ENCODE data around the gene SLC20A1. TPM values are rescaled to one million over a fixed set of nuclear protein-coding genes. Genes with fewer than 3 reads are reported as not detected.

SLC20A1 gene
- total and polyA plus RNA-seq, 2 of the 4 experiments (the other 2 are of a cell fraction): 93.6 to 94.1 TPM

GRCh38 chr2:112648081-112648480 lies 2.3 kb downstream of the SLC20A1 start:
- Histone ChIP-seq H3K27me3 (ENCODE audit: control insufficient read depth, insufficient read depth, low read length) (no peaks in the 10 kb centered on the region), H3K4me3 (ENCODE audit: insufficient read depth, low read depth, low read length) (no peak overlapping the region), H3K4me2 (ENCODE audit: low read depth, low read length) (no peak overlapping the region; the same call in 1 of the 2 replicates), H3K4me1 (ENCODE audit: control insufficient read depth, insufficient read depth, low read length) (peaks cover 4% of the 10 kb centered on the region; the same call in 1 of the 2 replicates), H3K9ac (ENCODE audit: low read depth, low read length) (no peak overlapping the region), H3K23ac (ENCODE audit: low read depth, low read length) (no peak overlapping the region), H3K14ac (replicated peaks; ENCODE audit: low read depth, low read length) (no peak overlapping the region), H3K79me1 (ENCODE audit: low read depth in 1 of 2, low read length in 2 of 2) (peaks cover 29 to 79% of the 10 kb centered on the region in 2 experiments), H3K56ac (ENCODE audit: extremely low read depth, insufficient read depth, low read length) (no peak overlapping the region), H2BK5ac (ENCODE audit: low read depth, low read length, poor library complexity, severe bottlenecking) (no peak overlapping the region), H2BK15ac (ENCODE audit: low read depth, low read length) (no peak overlapping the region), H3K27ac (ENCODE audit: insufficient read depth, low read length) (no peak overlapping the region), H4K20me1 (ENCODE audit: insufficient read depth, low read length) (peaks cover 49% of the 10 kb centered on the region), H2AFZ (replicated peaks; ENCODE audit: low read length, poor library complexity) (no peak overlapping the region), H3K9me1 (ENCODE audit: insufficient read depth, low read length) (peaks cover 17% of the 10 kb centered on the region), H4K5ac (ENCODE audit: low read depth, low read length) (no peak overlapping the region), H4K91ac (ENCODE audit: insufficient read depth, low read depth, low read length) (no peak overlapping the region), H3K9me3 (ENCODE audit: control insufficient read depth, insufficient read depth, low read length) (no peaks in the 10 kb centered on the region), H2AK9ac (replicated peaks; ENCODE audit: low read depth, low read length, poor library complexity) (no peak overlapping the region), H2BK120ac (ENCODE audit: low read depth, low read length) (no peak overlapping the region), H3K4ac (ENCODE audit: low read depth, low read length) (no peak overlapping the region), H3K18ac (ENCODE audit: low read depth, low read length) (no peak overlapping the region), H4K8ac (ENCODE audit: low read depth in 2 of 2, low read length in 2 of 2) (no peak overlapping the region), H2BK20ac (ENCODE audit: low read depth, low read length) (no peak overlapping the region), H3K36me3 (ENCODE audit: control insufficient read depth, insufficient read depth, low read length) (peaks cover 25% of the 10 kb centered on the region), H2AK5ac (ENCODE audit: low read depth, low read length) (no peak overlapping the region)
- ATAC-seq (ENCODE audit: low read depth) (no peak), DNase-seq (no peak)
- WGBS, 2 experiments (ENCODE audit: extremely low coverage in 2 of 2, insufficient read length in 1 of 2): no CpG with 5 or more reads among the region's 2 CpGs
- CTCF ChIA-PET: interaction anchor here (0.7 to 1.8 kb wide), 3 partner anchors 18 to 79 kb away, joined by 4 read pairs; no protein-coding TSS in a partner anchor
- dilution Hi-C loops (cut with HindIII; ENCODE audit: low sequenced_read_pairs, unreplicated experiment): no loop called here
- in situ Hi-C loops (cut with MboI; ENCODE audit: low sequenced_read_pairs): no loop called here
- no TSS peak for BruUV-seq (replicated peaks)
- POLR2A ChIA-PET (ENCODE audit: unreplicated experiment): interaction anchor here (1.3 kb wide), 1 partner anchor 21 kb away, joined by 3 read pairs; no protein-coding TSS in a partner anchor
- TF ChIP-seq CHD1 (IDR thresholded peaks at IDR 0.05; ENCODE audit: low read depth, low read length) (no peak), MAZ (IDR thresholded peaks at IDR 0.05; ENCODE audit: borderline replicate concordance, low read depth, low read length) (no peak), MAFK (IDR thresholded peaks at IDR 0.05; ENCODE audit: low read depth, low read length) (no peak), NFE2L2 (IDR thresholded peaks at IDR 0.05; ENCODE audit: low read depth, low read length) (no peak), MXI1 (IDR thresholded peaks at IDR 0.05; ENCODE audit: borderline replicate concordance, low read depth, low read length) (no peak), CTCF (conservative IDR thresholded peaks at IDR 0.05; ENCODE audit: low read depth, low read length) (no peak), RCOR1 (IDR thresholded peaks at IDR 0.05; ENCODE audit: insufficient replicate concordance, low read length) (no peak), RFX5 (IDR thresholded peaks at IDR 0.05; ENCODE audit: low read depth, low read length) (no peak)
- TF ChIP-seq, protein P1, sequence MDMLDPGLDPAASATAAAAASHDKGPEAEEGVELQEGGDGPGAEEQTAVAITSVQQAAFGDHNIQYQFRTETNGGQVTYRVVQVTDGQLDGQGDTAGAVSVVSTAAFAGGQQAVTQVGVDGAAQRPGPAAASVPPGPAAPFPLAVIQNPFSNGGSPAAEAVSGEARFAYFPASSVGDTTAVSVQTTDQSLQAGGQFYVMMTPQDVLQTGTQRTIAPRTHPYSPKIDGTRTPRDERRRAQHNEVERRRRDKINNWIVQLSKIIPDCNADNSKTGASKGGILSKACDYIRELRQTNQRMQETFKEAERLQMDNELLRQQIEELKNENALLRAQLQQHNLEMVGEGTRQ (IDR thresholded peaks at IDR 0.05; ENCODE audit: low read depth, low read length): no peak
- intact Hi-C loops (cut with micrococcal nuclease): no loop called here
